Kidney capillary endothelial cell (primary cell): ENCODE data around the gene CLEC1A.

Experiments used
- DNase-seq: peaks from one replicate; pipeline ENCODE4 v3.0.0-alpha.2; 2018; ENCODE audit warnings: low spot score

Gene CLEC1A

DNA sequence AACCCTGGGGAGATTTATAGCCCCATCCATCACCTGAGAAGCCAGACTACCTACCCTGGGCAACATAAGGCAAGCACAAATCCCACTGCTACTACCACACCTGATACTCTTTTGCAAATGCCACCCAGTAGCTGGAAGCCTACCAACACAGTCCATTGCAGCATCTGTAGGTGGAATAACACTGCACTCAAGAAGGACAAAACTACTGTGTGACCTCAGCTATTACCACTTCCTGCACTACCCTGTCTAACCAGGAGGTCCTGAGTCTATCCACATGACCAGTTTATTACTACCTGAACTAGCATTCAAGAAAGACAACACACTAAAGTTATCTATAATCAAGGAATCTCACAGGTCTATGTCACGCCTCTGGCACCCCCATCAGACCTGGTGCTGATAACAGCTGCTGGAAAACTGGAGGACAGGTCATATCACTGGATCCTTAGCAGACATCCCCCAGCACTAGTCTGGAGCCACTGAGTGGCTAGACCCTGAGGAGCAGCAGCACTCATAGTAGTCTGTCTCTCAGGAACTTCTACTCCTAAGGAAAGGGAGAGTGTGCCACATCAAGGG is 2.9 kb upstream of the CLEC1A start:
- no peak for DNase-seq

DNA sequence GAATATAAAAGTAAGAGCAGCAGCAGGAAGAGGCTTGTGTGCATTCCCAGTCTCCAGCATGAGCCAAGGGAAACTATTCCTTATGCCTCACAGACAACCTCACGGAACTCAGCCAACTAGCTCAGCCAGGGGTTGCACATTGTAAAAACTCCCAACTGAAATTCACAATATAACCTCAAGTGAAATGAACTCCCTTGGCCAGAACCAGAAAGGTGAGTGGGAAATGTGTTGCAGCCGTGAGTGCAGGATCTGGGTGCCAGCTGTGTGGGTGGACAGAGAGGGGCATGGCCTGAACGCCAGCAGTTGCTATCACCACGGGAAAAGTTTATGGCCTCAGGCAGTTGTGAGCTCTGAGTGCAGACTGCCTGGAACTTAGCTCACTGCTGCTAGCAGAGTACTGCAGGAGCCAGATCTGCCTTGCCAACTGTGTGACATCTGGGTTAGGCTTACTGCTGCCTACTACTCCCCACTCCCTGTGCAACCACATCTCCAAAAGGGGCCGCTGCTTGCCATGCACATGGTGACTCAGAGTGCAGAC is 2.3 kb upstream of the CLEC1A start:
- no peak for DNase-seq

DNA sequence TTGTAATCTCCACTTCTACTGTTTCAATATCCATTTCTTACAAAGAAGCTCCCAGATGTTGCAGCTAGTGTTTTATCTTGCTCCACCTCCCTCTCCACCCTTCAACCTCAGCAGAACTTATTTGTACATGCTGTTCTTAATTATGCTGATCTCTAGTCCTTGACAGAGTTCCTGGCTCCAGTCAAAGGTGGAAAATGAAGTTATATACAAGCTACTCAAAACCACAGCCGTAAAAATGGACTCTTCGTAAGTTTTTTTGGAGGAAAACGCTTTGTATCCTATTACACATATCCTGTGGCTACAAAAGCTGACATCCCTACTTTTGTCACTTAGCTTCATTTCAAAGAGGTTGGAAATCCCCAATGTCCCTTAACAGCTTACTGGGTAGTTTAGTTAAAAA is 1.3 kb downstream of the CLEC1A start:
- DNase-seq, result peak; percentile 72

DNA sequence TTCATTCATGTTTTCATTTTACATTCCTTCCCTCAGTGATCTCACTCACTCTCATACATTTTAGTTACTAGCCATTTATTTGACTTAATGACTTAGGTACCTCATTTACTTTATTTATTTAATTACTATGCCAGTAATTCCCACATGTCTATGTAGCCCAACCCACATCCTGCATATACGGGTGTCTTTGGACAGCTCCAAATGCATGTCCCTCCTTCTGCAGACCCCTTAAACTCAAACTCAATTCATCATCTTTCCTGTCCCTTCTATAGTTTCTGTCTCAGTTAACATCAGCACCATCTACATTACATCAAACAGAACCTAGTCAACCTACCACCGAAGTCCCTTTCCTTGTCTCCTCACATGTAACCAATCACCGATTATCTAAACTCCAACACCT is 2.8 kb downstream of the CLEC1A start:
- DNase-seq, result no peak

DNA sequence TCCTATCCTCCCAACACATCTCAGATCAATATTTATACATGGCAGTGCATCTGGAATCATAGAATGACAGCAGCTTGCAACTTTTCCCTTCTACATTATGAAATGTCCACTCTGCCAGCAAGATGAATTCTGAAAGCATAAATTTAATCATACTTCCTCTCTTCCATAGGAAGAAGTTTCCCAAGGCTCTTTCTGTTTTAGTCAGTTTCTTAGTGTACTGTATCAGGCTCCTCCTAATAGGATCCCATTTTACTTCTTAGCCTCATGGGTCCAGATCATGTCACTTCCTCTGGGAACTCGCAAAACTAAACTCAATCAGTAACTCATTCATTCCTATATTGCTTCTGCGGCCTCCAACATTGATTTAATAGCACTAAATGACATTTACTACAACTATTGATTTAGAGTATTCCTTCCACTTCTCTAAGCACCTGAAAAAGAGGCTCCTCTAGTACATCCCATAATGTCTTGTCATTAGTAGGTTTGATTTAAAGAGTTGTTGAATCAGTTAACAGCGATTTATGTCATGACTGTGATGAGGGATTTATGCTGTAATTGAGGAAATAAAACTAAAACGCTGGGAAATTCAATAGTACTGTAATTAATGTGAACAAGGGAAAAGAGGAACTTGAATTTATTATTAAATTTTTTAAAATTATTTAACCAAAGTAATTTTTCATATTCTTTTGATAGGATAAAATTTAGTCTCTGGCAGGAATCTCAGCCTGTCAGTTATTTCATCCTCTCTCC is 4.0 kb downstream of the CLEC1A start:
- DNase-seq, result no peak

DNA sequence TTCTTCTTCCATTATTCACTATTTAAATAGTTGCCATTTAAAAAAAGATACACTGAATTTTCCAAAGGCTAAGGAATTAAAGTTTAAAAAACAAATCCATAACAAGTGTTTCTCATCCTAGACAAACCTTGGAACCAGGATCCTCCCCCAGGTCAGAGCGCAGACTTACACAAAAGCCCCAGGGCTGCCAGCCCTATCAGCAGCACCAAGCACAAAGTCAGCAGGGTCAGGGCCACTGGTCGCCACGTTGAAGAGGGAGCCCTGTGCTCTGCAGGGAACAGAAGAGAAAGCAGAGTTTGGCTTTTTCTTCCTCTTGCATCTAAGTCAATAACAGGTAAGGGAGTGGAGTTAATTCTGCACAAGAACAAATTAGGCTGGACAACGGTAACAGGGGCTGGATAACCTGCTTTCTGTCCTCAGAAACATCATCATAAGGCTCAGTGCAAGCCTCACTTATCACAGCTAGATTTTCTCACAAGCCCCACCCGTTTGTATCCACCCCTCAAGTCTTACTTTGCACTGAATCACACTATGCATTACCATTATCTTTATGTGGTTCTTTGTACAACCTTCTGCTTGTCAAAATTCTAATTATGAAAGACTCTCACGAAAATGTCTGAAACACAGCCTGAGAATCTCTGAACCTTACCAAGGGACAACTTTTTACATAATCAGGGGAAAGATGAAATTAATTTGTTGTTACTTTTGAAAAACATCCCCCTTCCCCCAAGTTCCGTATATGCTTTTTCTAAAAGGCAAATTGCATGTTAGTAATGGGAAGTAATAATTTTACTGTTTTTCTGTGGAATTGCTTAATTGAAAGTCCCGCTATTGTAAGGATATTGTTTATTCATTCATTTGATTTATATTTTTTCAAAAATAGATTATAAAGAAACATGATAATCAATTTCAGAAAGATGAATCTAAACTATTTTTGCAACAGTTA is 9.6 kb downstream of the CLEC1A start:
- no peak for DNase-seq

DNA sequence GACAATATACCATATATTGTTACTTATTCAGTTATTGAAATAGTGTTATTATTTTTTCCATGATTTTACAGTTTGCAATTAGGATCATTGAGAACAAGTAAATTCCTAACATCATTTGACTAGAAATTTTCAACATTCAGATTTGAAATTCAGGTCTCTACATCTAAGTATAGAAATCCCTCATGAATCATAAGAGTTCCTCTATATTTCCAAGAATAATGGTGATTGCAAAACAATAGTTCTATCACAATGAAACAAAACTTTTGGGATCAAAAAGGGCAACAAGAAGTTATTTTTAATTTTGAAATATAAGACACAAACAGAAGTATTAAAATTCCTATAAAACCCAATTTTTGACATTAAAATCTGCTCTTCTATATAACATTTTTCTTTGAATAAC is 10.8 kb downstream of the CLEC1A start:
- DNase-seq, result no peak

DNA sequence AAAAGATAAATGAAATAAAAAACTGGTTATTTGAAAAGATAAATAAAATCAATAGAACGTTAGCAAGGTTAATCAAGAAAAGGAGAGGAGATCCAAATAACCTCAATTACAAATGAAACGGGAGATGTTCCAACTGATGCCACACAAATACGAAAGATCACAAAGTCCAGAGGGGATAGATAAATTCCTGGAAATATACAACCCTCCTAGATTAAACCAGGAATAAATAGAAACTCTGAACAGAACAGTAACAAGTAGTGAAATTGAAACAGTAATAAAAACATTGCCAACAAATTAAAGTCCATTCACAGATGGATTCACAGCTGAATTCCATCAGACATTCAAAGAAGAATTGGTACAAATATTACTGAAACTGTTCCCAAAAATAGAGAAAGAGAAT is 12.4 kb downstream of the CLEC1A start:
- no peak for DNase-seq

DNA sequence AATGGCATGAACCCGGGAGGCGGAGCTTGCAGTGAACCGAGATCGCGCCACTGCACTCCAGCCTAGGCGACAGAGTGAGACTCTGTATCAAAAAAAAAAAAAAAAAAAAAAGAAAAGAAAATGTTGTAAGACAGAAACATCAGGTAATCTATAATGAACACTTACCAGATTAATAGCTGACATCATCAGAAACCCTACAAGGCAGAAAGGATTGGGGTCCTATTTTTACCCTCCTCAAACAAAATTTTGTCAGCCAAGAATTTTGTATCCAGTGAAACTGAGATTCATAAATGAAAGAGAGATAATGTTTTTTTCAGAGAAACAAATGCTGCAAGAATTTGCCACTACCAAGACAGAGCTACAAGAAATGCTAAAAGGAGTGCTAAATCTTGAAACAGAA is 14.1 kb downstream of the CLEC1A start:
- no peak for DNase-seq

DNA sequence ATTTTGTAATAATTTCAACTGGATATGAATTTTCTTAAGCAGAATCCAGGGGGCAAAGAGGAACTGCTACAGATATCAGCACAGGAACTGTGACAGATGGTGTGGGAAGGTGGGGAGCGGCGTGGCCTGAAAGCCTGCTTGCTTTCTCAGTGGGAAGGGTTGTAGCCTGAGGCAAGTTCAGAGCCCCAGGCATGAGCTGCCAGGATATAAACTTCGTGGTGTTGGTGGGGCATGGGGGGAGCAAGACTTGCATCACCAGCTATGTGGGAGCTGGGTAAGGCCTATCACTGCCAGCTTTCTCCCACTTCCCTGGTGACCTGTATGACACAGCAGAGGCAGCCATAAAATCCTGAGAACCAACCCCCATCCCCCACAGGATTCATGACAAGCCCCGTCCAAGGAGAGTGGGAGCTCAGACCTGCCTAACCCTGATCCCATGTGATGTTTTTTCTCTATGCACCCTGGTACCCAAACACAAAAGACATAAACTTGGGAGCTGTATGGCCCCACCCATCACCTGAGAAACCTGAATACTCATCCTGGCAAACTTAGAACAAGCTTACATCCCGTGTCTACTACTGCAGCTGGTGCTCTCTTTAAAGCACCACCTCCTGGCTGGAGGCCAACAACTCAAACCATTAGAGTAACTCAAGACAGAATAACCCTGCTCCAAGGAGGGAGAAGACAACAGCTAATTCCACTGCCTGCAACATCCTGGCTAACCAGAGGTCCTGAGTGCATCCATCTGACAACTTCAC is 16.5 kb downstream of the CLEC1A start:
- no peak for DNase-seq

DNA sequence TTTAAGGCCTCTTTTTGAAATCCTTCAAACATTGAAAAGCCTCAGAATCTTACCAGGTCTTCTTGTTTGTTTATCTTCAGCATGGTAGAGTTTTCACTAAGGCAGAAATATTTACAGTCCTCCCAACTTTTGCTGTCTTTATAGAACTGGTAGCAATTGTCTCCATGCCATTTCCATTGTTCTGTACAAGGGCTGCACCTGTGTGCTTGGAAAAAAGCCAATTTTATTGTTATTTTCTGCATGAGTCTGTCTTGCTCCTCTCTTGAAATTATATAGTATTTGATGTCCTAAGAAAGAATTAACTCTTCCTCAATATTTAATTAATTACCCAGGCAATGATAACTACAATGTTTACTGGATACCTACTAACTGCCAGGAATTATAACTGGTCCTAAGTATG is 23.3 kb downstream of the CLEC1A start:
- DNase-seq, result no peak

DNA sequence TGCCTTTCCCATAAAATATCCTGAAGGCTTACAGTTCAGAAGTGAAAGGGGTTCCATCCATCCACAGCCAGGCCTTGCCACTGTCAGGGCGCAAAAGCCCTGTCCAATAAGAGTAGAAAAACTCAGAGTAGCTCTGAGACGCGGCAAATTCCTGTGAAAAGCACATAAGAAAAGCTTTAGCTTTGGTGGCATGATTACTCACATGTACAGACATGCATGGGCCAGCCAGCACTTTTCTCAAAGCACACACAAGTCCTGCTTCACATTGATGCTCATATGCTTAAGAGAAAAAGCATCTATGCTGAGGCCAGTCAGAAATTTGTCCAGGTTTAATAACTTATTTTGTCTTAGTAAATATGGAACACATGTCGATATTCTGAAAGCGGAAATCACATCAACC is 25.5 kb downstream of the CLEC1A start:
- DNase-seq, result no peak

DNA sequence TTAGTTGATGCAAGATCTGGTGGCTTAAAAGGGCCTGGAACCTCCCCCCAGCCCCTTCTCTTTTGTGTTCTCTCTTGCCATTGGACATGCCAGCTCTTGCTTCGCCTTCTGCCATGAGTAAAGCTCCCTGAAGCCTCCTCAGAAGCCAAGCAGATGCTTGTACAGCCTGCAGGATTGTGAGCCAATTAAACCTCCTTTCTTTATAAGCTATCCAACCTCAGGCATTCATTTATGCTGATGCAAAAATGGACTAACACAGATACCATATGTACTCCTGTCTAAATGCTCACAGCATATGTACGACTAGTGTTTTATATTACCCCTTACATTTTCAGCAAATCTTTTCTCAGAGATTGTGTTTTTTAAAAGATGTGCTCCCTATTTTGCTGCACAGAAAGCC is 26.7 kb downstream of the CLEC1A start:
- DNase-seq, result no peak

DNA sequence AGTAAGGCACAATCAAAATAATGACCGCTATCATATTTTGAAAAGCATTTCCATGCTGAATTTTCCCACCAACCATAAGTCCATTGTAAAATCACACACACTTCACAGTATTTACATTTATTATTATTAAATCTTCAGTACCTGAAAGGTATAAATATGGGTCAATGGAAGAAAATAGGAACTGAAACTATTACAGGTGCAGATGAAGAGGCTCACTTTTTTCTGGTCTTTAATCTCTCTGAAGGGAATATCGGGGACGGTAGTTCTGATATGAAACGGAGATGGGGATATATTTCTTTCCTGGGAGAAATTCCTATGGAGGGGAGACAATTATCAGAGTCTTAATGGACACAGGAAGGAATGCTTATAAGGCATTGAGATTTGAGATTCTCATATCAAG is 28.4 kb downstream of the CLEC1A start:
- DNase-seq, result no peak

DNA sequence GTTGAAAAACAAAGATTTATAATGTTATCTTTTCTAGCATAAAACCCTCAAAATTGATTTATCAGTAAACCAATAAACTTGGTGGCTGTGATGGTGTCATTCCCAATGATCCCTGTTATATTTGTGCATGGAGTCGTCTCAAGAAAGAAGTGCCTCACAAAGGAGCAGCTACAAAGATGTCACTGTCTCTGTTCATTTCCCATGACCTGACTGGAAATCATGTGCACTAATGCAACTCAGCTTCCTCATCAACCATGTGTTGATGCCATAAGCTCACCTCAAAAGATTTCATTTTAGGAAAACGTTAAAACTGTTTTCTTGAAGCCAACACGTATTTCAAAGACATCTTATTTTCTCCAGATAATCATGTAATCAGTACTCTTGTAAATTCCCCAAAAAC is 28.8 kb downstream of the CLEC1A start:
- no peak for DNase-seq

DNA sequence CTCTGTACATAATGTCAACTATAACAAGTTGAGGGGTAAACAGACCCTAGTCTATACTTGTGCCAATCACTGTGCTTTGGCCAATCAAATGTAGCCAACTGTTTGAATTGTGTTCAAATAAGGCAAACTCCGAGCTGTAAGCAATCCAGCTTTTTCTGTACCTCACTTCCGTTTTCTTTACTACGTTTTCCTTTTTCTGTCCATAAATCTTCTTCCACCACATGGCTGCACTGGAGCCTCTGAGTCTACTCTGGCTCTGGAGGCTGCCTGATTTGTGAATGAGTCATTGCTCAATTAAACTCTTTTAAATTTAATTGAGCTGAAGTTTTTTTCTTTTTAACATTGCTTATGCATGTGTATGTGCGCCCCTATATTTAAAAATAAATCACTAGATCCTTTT is 29.7 kb downstream of the CLEC1A start:
- DNase-seq, result peak; percentile 89

DNA sequence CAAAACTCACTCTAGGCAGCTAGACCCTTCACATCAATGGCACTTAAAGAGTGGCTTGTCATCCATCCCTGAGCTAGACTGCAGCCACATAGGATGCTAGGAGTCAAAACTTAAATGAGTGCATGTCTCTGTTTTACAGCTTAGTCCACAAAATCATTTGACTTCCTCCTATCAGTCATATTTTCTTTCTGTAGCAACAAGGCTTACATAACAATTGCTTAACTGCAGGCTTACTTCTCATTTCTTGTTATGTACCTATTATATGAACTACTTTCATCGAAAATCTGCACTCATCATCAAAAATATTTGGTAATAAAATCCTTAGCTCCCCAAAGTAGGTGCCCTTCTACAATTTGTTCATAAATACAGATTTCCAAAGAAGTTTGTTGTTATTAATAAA is 30.1 kb downstream of the CLEC1A start:
- DNase-seq, result peak; percentile 43

DNA sequence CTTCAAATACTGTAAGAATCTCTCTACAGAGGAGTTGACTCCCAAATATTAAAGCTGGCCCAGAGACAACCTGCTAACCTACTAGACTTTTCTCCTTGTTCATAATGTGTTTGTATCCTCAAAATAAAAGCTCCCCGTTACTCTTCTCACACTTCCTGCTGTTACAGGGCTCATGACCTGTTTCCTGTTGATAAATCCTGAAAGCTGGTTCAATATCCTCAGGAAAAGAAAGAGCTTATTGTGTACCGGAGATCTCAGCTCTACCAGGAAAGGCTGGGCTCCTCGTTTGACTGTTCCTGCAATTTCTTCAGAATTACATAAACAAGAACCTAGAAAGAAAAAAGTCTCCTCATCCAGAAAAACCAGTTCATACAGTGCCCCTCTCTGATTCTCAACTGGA is 30.8 kb downstream of the CLEC1A start:
- peak; percentile 93 for DNase-seq

DNA sequence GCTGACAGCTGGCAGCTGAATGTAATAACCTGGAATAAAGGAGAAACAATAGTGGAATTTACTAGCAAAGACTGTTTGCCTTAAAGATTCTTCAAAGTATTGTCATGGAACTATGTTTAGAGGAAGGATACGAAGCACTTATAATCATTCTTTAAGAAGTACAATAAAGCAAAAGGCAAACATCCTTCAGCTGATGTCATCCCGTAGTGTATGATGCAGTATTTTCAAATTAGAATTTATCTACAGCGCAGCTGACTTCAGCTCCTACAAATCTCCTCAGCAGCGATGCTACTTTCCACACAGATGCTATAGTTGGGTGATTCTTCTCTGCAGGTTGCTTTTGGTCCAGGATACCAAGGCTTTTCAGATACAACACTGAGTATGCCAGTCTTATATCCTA is 31.5 kb downstream of the CLEC1A start:
- peak; percentile 60 for DNase-seq

DNA sequence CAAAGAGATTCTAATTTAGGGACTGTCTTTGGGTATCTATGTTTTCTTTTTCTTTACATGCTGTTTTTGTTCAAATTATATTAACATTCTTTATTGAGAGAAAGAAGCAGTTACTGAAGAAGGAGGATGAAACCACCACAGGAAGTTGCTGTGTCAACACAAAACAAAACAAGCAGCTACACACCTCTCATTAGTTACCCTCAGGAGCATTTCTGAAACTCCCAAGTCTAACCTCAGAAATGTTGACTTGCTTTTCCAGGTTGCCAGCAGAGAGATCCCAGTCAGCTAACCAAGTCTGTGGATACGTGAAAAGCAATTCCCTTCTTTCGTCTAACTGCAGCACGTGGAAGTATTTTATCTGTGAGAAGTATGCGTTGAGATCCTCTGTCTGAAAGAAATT is 33.5 kb downstream of the CLEC1A start:
- no peak for DNase-seq

DNA sequence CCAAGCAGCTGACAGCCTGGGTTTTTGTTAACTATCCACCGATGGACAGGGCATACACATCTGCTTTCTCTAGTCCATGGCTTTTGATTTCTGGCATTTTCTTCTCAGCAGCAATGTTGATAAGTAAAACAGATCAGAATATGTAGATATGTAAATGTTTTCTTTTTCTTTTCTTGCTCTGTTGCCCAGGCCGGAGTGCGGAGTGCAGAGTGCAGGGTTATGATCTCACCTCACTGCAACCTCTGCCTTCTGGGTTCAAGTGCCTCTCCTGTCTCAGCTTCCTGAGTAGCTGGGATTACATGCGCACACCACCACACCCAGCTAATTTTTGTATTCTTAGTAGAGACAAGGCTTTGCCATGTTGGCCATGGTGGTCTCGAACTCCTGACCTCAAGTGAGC is 40.4 kb downstream of the CLEC1A start:
- DNase-seq, result no peak
